Measurements from ENCODE around the gene NDC1. TPM values are rescaled to one million over a fixed set of nuclear protein-coding genes. Genes with fewer than 3 reads are reported as not detected.
A peak's percentile ranks its signal among the peaks of the same experiment; 100 is the strongest.

Gene NDC1
- total and polyA plus RNA-seq, 11 donors: 1.6 to 9.4 (median 6.5) TPM

- Histone ChIP-seq H3K27me3 (no peaks in the 10 kb centered on the region), H3K36me3 (peaks cover 0 to 36% (median 25%) of the 10 kb centered on the region in 9 donors), H3K27ac (no peak overlapping the region), H3K9me3 (no peaks in the 10 kb centered on the region), H3K4me3 (no peak overlapping the region), H3K4me1 (peaks cover 0 to 22% (median 5%) of the 10 kb centered on the region in 12 donors)
- no peak for ATAC-seq
- no peak for DNase-seq
- intact Hi-C loops (cut with DNase I): no loop called here
- WGBS, 4 donors: 98 to 100% (median 99%) methylated on average over 1 of the region's 1 CpG
- no peak for TF ChIP-seq CTCF (IDR thresholded peaks at IDR 0.05)
- no peak for TF ChIP-seq POLR2A (IDR thresholded peaks at IDR 0.05)
Observed at GRCh38 chr1:53769780-53770179, 68.3 kb downstream of the NDC1 start.

- Histone ChIP-seq H3K9me3 (no peaks in the 10 kb centered on the region), H3K27me3 (no peaks in the 10 kb centered on the region), H3K36me3 (peaks cover 0 to 36% (median 25%) of the 10 kb centered on the region in 9 donors), H3K4me1 (peaks cover 0 to 22% (median 5%) of the 10 kb centered on the region in 12 donors), H3K4me3 (no peak overlapping the region), H3K27ac (no peak overlapping the region)
- 94 to 100% (median 96%) methylated on average over 1 of the region's 1 CpG for WGBS, 4 donors
- intact Hi-C loops (cut with DNase I): no loop called here
- no peak for ATAC-seq
- DNase-seq: no peak
- TF ChIP-seq CTCF (IDR thresholded peaks at IDR 0.05) (no peak), POLR2A (IDR thresholded peaks at IDR 0.05) (no peak)
Observed at GRCh38 chr1:53769184-53769583, 68.9 kb downstream of the NDC1 start.

GRCh38 chr1:53766831-53767405 is 71.2 kb downstream of the NDC1 start:
- no peaks in the 10 kb centered on the region for H3K27me3 ChIP-seq
- peak in 1 of 4 donors; percentile 52 for ATAC-seq
- H3K4me1 ChIP-seq: peaks cover 0 to 22% (median 5%) of the 10 kb centered on the region in 12 donors
- peaks cover 0 to 30% (median 20%) of the 10 kb centered on the region in 9 donors for H3K36me3 ChIP-seq
- intact Hi-C loops (cut with DNase I): no loop called here
- no peak for TF ChIP-seq CTCF (IDR thresholded peaks at IDR 0.05)
- TF ChIP-seq POLR2A (IDR thresholded peaks at IDR 0.05): no peak
- peak overlapping the region in 8 of 12 donors; percentile 14 to 83 (median 39) for H3K27ac ChIP-seq
- no peak for DNase-seq
- 40 to 56% (median 47%) methylated on average over 3 of the region's 3 CpGs for WGBS, 4 donors
- H3K4me3 ChIP-seq: peak overlapping the region in 6 of 12 donors; percentile 12 to 47 (median 14)
- peaks cover 0 to 4% (median 0%) of the 10 kb centered on the region in 12 donors for H3K9me3 ChIP-seq

- Histone ChIP-seq H3K4me3 (peak overlapping the region in 3 of 12 donors; percentile 13 to 47 (median 24)), H3K27me3 (no peaks in the 10 kb centered on the region), H3K36me3 (peaks cover 0 to 23% (median 14%) of the 10 kb centered on the region in 9 donors), H3K27ac (peak overlapping the region in 9 of 12 donors; percentile 14 to 83 (median 41)), H3K9me3 (peaks cover 0 to 10% (median 0%) of the 10 kb centered on the region in 12 donors), H3K4me1 (peaks cover 0 to 22% (median 5%) of the 10 kb centered on the region in 12 donors)
- no peak for DNase-seq
- intact Hi-C loops (cut with DNase I): no loop called here
- WGBS, 4 donors: 69 to 80% (median 77%) methylated on average over 3 of the region's 3 CpGs
- TF ChIP-seq CTCF (IDR thresholded peaks at IDR 0.05): no peak
- TF ChIP-seq POLR2A (IDR thresholded peaks at IDR 0.05): no peak
- ATAC-seq: no peak
Observed at GRCh38 chr1:53766194-53766742, 71.8 kb downstream of the NDC1 start.

Measured in heart left ventricle (tissue), 16 donors.